SK-N-SH (cell line): ENCODE data around the gene GAB1. TPM values are rescaled to one million over a fixed set of nuclear protein-coding genes. Genes with fewer than 3 reads are reported as not detected.

ENCODE experiments used
- CTCF ChIA-PET: fragments of 300-600, 350-600 bp; formaldehyde crosslinking; extraction: SDS; loops from one replicate; lab custom pipeline; 2021; lab: Yijun Ruan, JAX
- POLR2A ChIA-PET: fragments of 350-600 bp; sonication (Branson Sonifier 250); formaldehyde crosslinking; extraction: SDS; loops from one replicate; lab custom pipeline; 2020; ENCODE audit warnings: antibody characterized with exemption, inconsistent platforms; lab: Yijun Ruan, JAX
- DNase-seq: peaks from one replicate; pipeline ENCODE4 v3.0.0; 2012
- H2AFZ ChIP-seq: fragments of 200-600 bp; sonication (generic); 2 replicates; pipeline ENCODE4 v1.8.1; 2016; ENCODE audit warnings: antibody characterized with exemption, mild to moderate bottlenecking, low read depth
- H3F3A ChIP-seq: fragments of 200-600 bp; sonication (generic); replicated peaks from 2 replicates; pipeline ENCODE3; 2016; ENCODE audit warnings: antibody characterized with exemption, mild to moderate bottlenecking; ENCODE audit not compliant: insufficient read depth
- H3K27ac ChIP-seq, 2 experiments: fragments of 200-500 bp in 1 of 2; fragments of 200-600 bp in 1 of 2; sonication (Bioruptor generic) in 1 of 2; sonication (generic), shearing (Covaris generic) in 1 of 2; 2 replicates each; pipeline versions ENCODE4 v1.5.1 to v1.6.1; 2014 to 2016; ENCODE audit warnings: low read depth in 2 of 2, inconsistent platforms in 1 of 2, low read length in 1 of 2, mild to moderate bottlenecking in 1 of 2, mixed read lengths in 1 of 2
- H3K27me3 ChIP-seq: fragments of 200-600 bp; sonication (generic), shearing (Covaris generic); 2 replicates; pipeline ENCODE4 v1.6.1; 2016; ENCODE audit warnings: mixed run types; ENCODE audit not compliant: insufficient read depth
- H3K36me3 ChIP-seq, 2 experiments: fragments of 200-500 bp in 1 of 2; fragments of 200-600 bp in 1 of 2; sonication (Bioruptor generic) in 1 of 2; sonication (generic) in 1 of 2; replicated peaks in 1 of 2; 2 replicates each; pipeline versions ENCODE3 to v1.5.1; 2014 to 2016; ENCODE audit warnings: low read length in 1 of 2, mild to moderate bottlenecking in 1 of 2; ENCODE audit not compliant: insufficient read depth in 2 of 2, control insufficient read depth in 1 of 2
- H3K4me1 ChIP-seq, 2 experiments: fragments of 200-500 bp in 1 of 2; fragments of 200-600 bp in 1 of 2; sonication (Bioruptor generic) in 1 of 2; sonication (generic), shearing (Covaris generic) in 1 of 2; 2 replicates each; pipeline versions ENCODE4 v1.5.1 to v1.6.1; 2014 to 2016; ENCODE audit warnings: low read depth in 1 of 2, low read length in 1 of 2, mixed run types in 1 of 2; ENCODE audit not compliant: insufficient read depth in 2 of 2, control insufficient read depth in 1 of 2
- H3K4me2 ChIP-seq: fragments of 200-600 bp; sonication (generic), shearing (Covaris generic); 2 replicates; pipeline ENCODE4 v1.6.1; 2017; ENCODE audit warnings: mixed run types
- H3K4me3 ChIP-seq, 2 experiments: fragments of 200-500 bp in 1 of 2; fragments of 200-600 bp in 1 of 2; sonication (Bioruptor generic) in 1 of 2; sonication (generic), shearing (Covaris generic) in 1 of 2; 2 replicates each; pipeline versions ENCODE4 v1.5.1 to v1.8.1; 2014 to 2016; ENCODE audit warnings: low read depth in 2 of 2, inconsistent platforms in 1 of 2, low read length in 1 of 2, mild to moderate bottlenecking in 1 of 2, mixed read lengths in 1 of 2, moderate library complexity in 1 of 2
- H3K79me2 ChIP-seq: fragments of 200-600 bp; sonication (generic); 2 replicates; pipeline ENCODE4 v1.8.1; 2017; ENCODE audit warnings: mild to moderate bottlenecking; ENCODE audit not compliant: insufficient read depth
- H3K9ac ChIP-seq: fragments of 200-600 bp; sonication (generic); 2 replicates; pipeline ENCODE4 v1.6.1; 2017; ENCODE audit warnings: mixed run types
- H3K9me2 ChIP-seq: fragments of 200-600 bp; sonication (generic); 2 replicates; pipeline ENCODE4 v1.6.1; 2017; ENCODE audit warnings: mixed run types
- H3K9me3 ChIP-seq: fragments of 200-600 bp; sonication (generic); 2 replicates; pipeline ENCODE4 v1.6.1; 2017; ENCODE audit warnings: mixed run types, mild to moderate bottlenecking, moderate library complexity
- H4K20me1 ChIP-seq: fragments of 200-600 bp; sonication (generic); 2 replicates; pipeline ENCODE4 v1.6.1; 2017; ENCODE audit warnings: mild to moderate bottlenecking, mixed run types; ENCODE audit not compliant: insufficient read depth
- CHD2 ChIP-seq: fragments of 150-350 bp; IDR thresholded peaks from 2 replicates; pipeline ENCODE4 v1.6.1; 2018; ENCODE audit warnings: low read length; ENCODE audit not compliant: partially characterized antibody
- CTCF ChIP-seq: fragments of 200-600 bp; sonication (generic); IDR thresholded peaks from 2 replicates; pipeline ENCODE4 v1.6.1; 2017; ENCODE audit warnings: antibody characterized with exemption, mild to moderate bottlenecking, moderate library complexity
- EP300 ChIP-seq, 2 experiments: IDR thresholded peaks; 2 replicates each; pipeline versions ENCODE4 v1.4.0 to v1.6.1; 2012; ENCODE audit warnings: borderline replicate concordance in 1 of 2, low read depth in 1 of 2, low read length in 1 of 2
- EZH2phosphoT487 ChIP-seq: fragments of 200-600 bp; sonication (generic); IDR thresholded peaks from 2 replicates; pipeline ENCODE4 v1.6.1; 2017; ENCODE audit warnings: low read depth, mixed run types, mild to moderate bottlenecking, antibody characterized with exemption, moderate library complexity, borderline replicate concordance
- FOSL2 ChIP-seq: IDR thresholded peaks from 2 replicates; pipeline ENCODE4 v1.4.0; 2012; ENCODE audit warnings: low read depth, mild to moderate bottlenecking, moderate library complexity, borderline replicate concordance
- FOXJ3 ChIP-seq: sonication (generic); formaldehyde crosslinking; IDR thresholded peaks from 2 replicates; pipeline ENCODE4 v1.5.1; 2020; ENCODE audit warnings: mild to moderate bottlenecking, missing genetic modification reagents
- IRF3 ChIP-seq: fragments of 150-350 bp; IDR thresholded peaks from 2 replicates; pipeline ENCODE4 v1.6.1; 2016; ENCODE audit warnings: mild to moderate bottlenecking, low read depth, low read length
- MEF2A ChIP-seq: IDR thresholded peaks from 2 replicates; pipeline ENCODE4 v1.4.0; 2012; ENCODE audit warnings: low read depth, borderline replicate concordance
- MXI1 ChIP-seq: IDR thresholded peaks from 2 replicates; pipeline ENCODE4 v1.6.1; 2012; ENCODE audit warnings: mild to moderate bottlenecking, low read depth, low read length, improper control_type of control experiment
- NRF1 ChIP-seq: IDR thresholded peaks from 2 replicates; pipeline ENCODE4 v1.6.1; 2012; ENCODE audit warnings: low read depth, mild to moderate bottlenecking, low read length
- PBX3 ChIP-seq: IDR thresholded peaks from 2 replicates; pipeline ENCODE4; 2012
- RAD21 ChIP-seq: IDR thresholded peaks from 2 replicates; pipeline ENCODE4 v1.6.1; 2012; ENCODE audit warnings: mild to moderate bottlenecking, low read length
- RCOR1 ChIP-seq: fragments of 150-350 bp; IDR thresholded peaks from 2 replicates; pipeline ENCODE4 v1.6.1; 2017; ENCODE audit warnings: antibody characterized with exemption, low read length
- RXRA ChIP-seq: IDR thresholded peaks from 2 replicates; pipeline ENCODE4 v1.4.0; 2012; ENCODE audit warnings: low read depth, mild to moderate bottlenecking, borderline replicate concordance
- SIN3A ChIP-seq: IDR thresholded peaks from 2 replicates; pipeline ENCODE4 v1.6.1; 2012; ENCODE audit warnings: low read depth, mild to moderate bottlenecking, low read length, moderate library complexity, borderline replicate concordance
- SMC3 ChIP-seq: IDR thresholded peaks from 2 replicates; pipeline ENCODE4 v1.6.1; 2012; ENCODE audit warnings: low read depth, low read length, improper control_type of control experiment
- TAF1 ChIP-seq: IDR thresholded peaks from 2 replicates; pipeline ENCODE4 v1.6.1; 2012; ENCODE audit warnings: low read depth, mild to moderate bottlenecking, low read length, moderate library complexity, borderline replicate concordance
- TCF12 ChIP-seq: IDR thresholded peaks from 2 replicates; pipeline ENCODE4 v1.4.0; 2012
- TEAD4 ChIP-seq: IDR thresholded peaks from 2 replicates; pipeline ENCODE4 v1.4.0; 2012; ENCODE audit warnings: mild to moderate bottlenecking, borderline replicate concordance; ENCODE audit not compliant: insufficient read depth
- USF1 ChIP-seq: IDR thresholded peaks from 2 replicates; pipeline ENCODE4 v1.4.0; 2012; ENCODE audit warnings: low read depth, borderline replicate concordance
- USF2 ChIP-seq: fragments of 150-350 bp; IDR thresholded peaks from 2 replicates; pipeline ENCODE4 v1.6.1; 2017; ENCODE audit warnings: antibody characterized with exemption, low read length, low read depth, borderline replicate concordance
- YY1 ChIP-seq: IDR thresholded peaks from 2 replicates; pipeline ENCODE4 v1.4.0; 2012; ENCODE audit warnings: low read depth, mild to moderate bottlenecking
- WGBS: methylation state at CpG from one replicate; pipeline ENCODE4 v1.1.6; 2017; ENCODE audit warnings: low lambda C conversion rate; 5-methylcytosine and 5-hydroxymethylcytosine counted together
- polyA plus RNA-seq, 3 experiments: library from polyadenylated mRNA; depleted of rRNA; stranded (reverse); fragments of >200 nt; gene quantifications; 2 replicates each; pipeline ENCODE4 v1.2.3, GENCODE V29; 2012

Gene GAB1
- polyA plus RNA-seq, 1 of the 3 experiments (the other 2 are of a cell fraction), result 3.7 TPM

GRCh38 chr4:143404555-143404954 is 67.9 kb downstream of the GAB1 start:
- H3K27me3 ChIP-seq, result no peaks in the 10 kb centered on the region
- H3K4me3 ChIP-seq, result no peak overlapping the region
- H3K4me1 ChIP-seq, result peaks cover 2 to 11% of the 10 kb centered on the region in 2 experiments; a peak in 3 of 4 replicates
- peaks cover 10% of the 10 kb centered on the region for H3K79me2 ChIP-seq
- no peaks in the 10 kb centered on the region for H3F3A ChIP-seq
- no peaks in the 10 kb centered on the region for H3K36me3 ChIP-seq
- no peak overlapping the region for H3K27ac ChIP-seq
- ChIA-PET POLR2A (no interaction called here), CTCF (no interaction called here)
- no peaks in the 10 kb centered on the region for H4K20me1 ChIP-seq
- DNase-seq, result no peak
- no peaks in the 10 kb centered on the region for H3K9me3 ChIP-seq
- no peaks in the 10 kb centered on the region for H3K9me2 ChIP-seq
- no peak overlapping the region for H3K9ac ChIP-seq
- no peak overlapping the region for H2AFZ ChIP-seq
- no peak overlapping the region for H3K4me2 ChIP-seq
- TF ChIP-seq USF2, result no peak
- no peak for TF ChIP-seq RAD21
- TF ChIP-seq SIN3A, result no peak
- no peak for TF ChIP-seq TEAD4
- 90% methylated on average over 3 of the region's 3 CpGs for whole genome bisulfite sequencing

GRCh38 chr4:143405075-143405730 is 68.5 kb downstream of the GAB1 start:
- Histone ChIP-seq H2AFZ (no peak overlapping the region), H3K9me3 (no peaks in the 10 kb centered on the region), H3K27ac (no peak overlapping the region), H4K20me1 (no peaks in the 10 kb centered on the region), H3K4me1 (peaks cover 2 to 11% of the 10 kb centered on the region in 2 experiments; a peak in 3 of 4 replicates), H3K9me2 (no peaks in the 10 kb centered on the region), H3K27me3 (no peaks in the 10 kb centered on the region), H3K4me3 (no peak overlapping the region), H3F3A (no peaks in the 10 kb centered on the region), H3K9ac (no peak overlapping the region), H3K4me2 (no peak overlapping the region), H3K79me2 (peaks cover 12% of the 10 kb centered on the region), H3K36me3 (no peaks in the 10 kb centered on the region)
- ChIA-PET POLR2A (no interaction called here), CTCF (no interaction called here)
- 93% methylated on average over 3 of the region's 3 CpGs for WGBS
- no peak for DNase-seq
- no peak for TF ChIP-seq YY1
- no peak for TF ChIP-seq EZH2phosphoT487
- TF ChIP-seq IRF3, result no peak
- TF ChIP-seq SMC3, result no peak
- no peak for TF ChIP-seq PBX3
- TF ChIP-seq CHD2, result no peak
- TF ChIP-seq CTCF, result no peak
- no peak for TF ChIP-seq RXRA
- no peak for TF ChIP-seq USF1
- no peak for TF ChIP-seq RCOR1
- no peak for TF ChIP-seq NRF1
- no peak for TF ChIP-seq FOXJ3 (CRISPR knock-in tag)
- no peak for TF ChIP-seq TCF12
- TF ChIP-seq EP300 (IDR thresholded peaks at IDR 0.05; ENCODE audit: borderline replicate concordance in 1 of 2, low read depth in 1 of 2, low read length in 1 of 2), result no peak
- no peak for TF ChIP-seq FOSL2
- no peak for TF ChIP-seq MEF2A
- no peak for TF ChIP-seq MXI1
- TF ChIP-seq SIN3A, result no peak
- no peak for TF ChIP-seq TAF1
